Heart left ventricle (tissue), 16 donors: ENCODE results near the gene SRBD1. TPM values are rescaled to one million over a fixed set of nuclear protein-coding genes. Genes with fewer than 3 reads are reported as not detected.
"Not testable (repeated sequence)": the region's sequence is repeated elsewhere in the genome, so short reads cannot be mapped to it uniquely, and the experiment has no call there.

Source experiments
- ATAC-seq, 4 donors: fragments of 200-7000 bp; cut with Tn5 transposase; one replicate each; pipeline ENCODE4 v1.9.1; 2020 to 2022; ENCODE audit warnings: moderate library complexity in 4 of 4, mild to moderate bottlenecking in 3 of 4, moderate number of reproducible peaks in 1 of 4
- DNase-seq, 5 donors: peaks; one replicate each; pipeline ENCODE4 v3.0.0-alpha.2; 2020
- H3K27ac ChIP-seq, 12 donors: fragments of 200-600 bp; sonication (generic) in 4 of 12; one replicate each; pipeline versions ENCODE4 v1.5.0 to v1.8.0; 2016 to 2022; ENCODE audit warnings: mild to moderate bottlenecking in 2 of 12
- H3K27me3 ChIP-seq, 9 donors: fragments of 200-600 bp; sonication (generic) in 2 of 9; one replicate each; pipeline versions ENCODE4 v1.5.1 to v1.8.0; 2016 to 2022; ENCODE audit warnings: mild to moderate bottlenecking in 3 of 9
- H3K36me3 ChIP-seq, 9 donors: fragments of 200-600 bp; sonication (generic) in 2 of 9; one replicate each; pipeline versions ENCODE4 v1.5.0 to v1.8.0; 2018 to 2022; ENCODE audit warnings: mild to moderate bottlenecking in 2 of 9
- H3K4me1 ChIP-seq, 12 donors: fragments of 200-600 bp; sonication (generic) in 4 of 12; one replicate each; pipeline versions ENCODE4 v1.5.0 to v1.8.0; 2016 to 2022; ENCODE audit warnings: mild to moderate bottlenecking in 3 of 12
- H3K4me3 ChIP-seq, 12 donors: fragments of 200-600 bp; sonication (generic) in 4 of 12; one replicate each; pipeline versions ENCODE4 v1.5.0 to v1.8.0; 2017 to 2022; ENCODE audit warnings: mild to moderate bottlenecking in 9 of 12, moderate library complexity in 4 of 12
- H3K9me3 ChIP-seq, 12 donors: fragments of 200-600 bp; sonication (generic) in 4 of 12; one replicate each; pipeline versions ENCODE4 v1.5.0 to v1.8.0; 2016 to 2022; ENCODE audit warnings: mild to moderate bottlenecking in 1 of 12
- CTCF ChIP-seq, 12 donors: fragments of 200-600 bp; sonication (generic) in 4 of 12; IDR thresholded peaks; one replicate each; pipeline versions ENCODE4 v1.5.0 to v1.8.0; 2018 to 2022; ENCODE audit warnings: antibody characterized with exemption in 12 of 12, mild to moderate bottlenecking in 5 of 12
- POLR2A ChIP-seq, 2 donors: fragments of 450-650 bp; IDR thresholded peaks; one replicate each; pipeline ENCODE4 v1.6.1; 2017; ENCODE audit warnings: antibody characterized with exemption in 2 of 2, mild to moderate bottlenecking in 2 of 2, moderate library complexity in 2 of 2
- WGBS, 4 donors: extraction: QIAGEN DNeasy Blood & Tissue Kit in 2 of 4; methylation state at CpG; one replicate each; pipeline versions ENCODE4 v1.1.5 to v1.1.7; 2013 to 2018; 5-methylcytosine and 5-hydroxymethylcytosine counted together
- intact Hi-C, 10 donors: fragments of 100-400 bp; cut with DNase I; formaldehyde crosslinking; loops; one replicate each; pipeline versions ENCODE4 v1.11.1 to v1.14.2; 2022
- polyA plus RNA-seq, 2 donors: library from polyadenylated mRNA; stranded (reverse); fragments of 200-250 nt; gene quantifications; one replicate each; pipeline ENCODE4 v1.2.3, GENCODE V29; 2013
- total RNA-seq, 9 donors: library from RNA; depleted of rRNA in 2 of 9; stranded (reverse); fragments of >200 nt in 2 of 9; fragmentation: NEBNext Ultra II Directional in 3 of 9; extraction: Animal tissue kit (Norgen Biotek cat#: 25700) in 3 of 9; gene quantifications; one replicate each; pipeline versions ENCODE4 v1.1.0 to v1.2.4, GENCODE V29; 2016 to 2023
- donor health status: ischemic (EF 13 %, LVEDD 7.1; RV severe dilation, severe dysfunction).
- donor health status: healthy with polysubstance abuse.
- donor health status: DM: no; HTN: yes; CAD: no.
- donor health status: DM: no; HTN: no; CAD: no.
- donor health status: ischemic (EF 25% LVEDD 6.9; RV normal size, moderate dysfunction).
- donor health status: ischemic (EF 25% LVEDD 5.7; RV mildly dilated, moderate dysfunction).
- donor health status: healthy.
- donor health status: DM: yes; HTN: yes; CAD: no.
- donor health status: ischemic (EF 35%, LVEDD 5.7; RV mildly dilated, moderate dysfunction).
- donor health status: nonischemic (EF 11% LVEDD 7.7; RV severe dilation, severe dysfunction).
- donor health status: DM: yes; HTN: yes; CAD: no.
- donor health status: PGD.
- donor health status: ischemic (EF 29% LVEDD 5.4; RV normal size, mild dysfunction).
- donor health status: nonischemic (EF 23%, LVEDD 6.1; RV moderate dilation, normal function).

The SRBD1 gene
- total and polyA plus RNA-seq, 11 donors, result 3.0 to 16.9 (median 10.2) TPM

DNA sequence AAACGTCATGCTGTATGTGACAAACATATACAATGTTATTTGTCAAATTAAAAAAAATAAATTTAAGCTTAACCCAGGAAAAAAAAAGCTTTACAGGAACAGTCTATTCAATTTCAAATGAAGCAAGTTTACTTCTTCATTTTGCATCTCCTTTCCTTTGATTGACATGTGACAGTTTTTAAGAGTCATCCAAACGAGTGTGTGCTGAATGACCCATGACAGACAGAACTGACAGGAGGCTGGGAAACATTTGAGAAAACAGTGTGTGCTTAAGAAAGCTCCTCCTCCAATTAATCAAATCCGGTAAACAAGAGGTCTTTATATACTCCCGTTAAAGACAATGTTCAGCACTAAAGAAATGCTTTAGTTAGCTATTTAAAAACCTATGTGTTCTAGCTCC, 177.7 kb downstream of the SRBD1 start:
- no peaks in the 10 kb centered on the region for H3K27me3 ChIP-seq
- TF ChIP-seq CTCF (IDR thresholded peaks at IDR 0.05), result no peak
- no peak for TF ChIP-seq POLR2A (IDR thresholded peaks at IDR 0.05)
- H3K4me3 ChIP-seq, result no peak overlapping the region
- DNase-seq (no peak), ATAC-seq (no peak)
- H3K36me3 ChIP-seq, result no peaks in the 10 kb centered on the region
- H3K27ac ChIP-seq, result no peak overlapping the region
- H3K9me3 ChIP-seq, result peaks cover 0 to 14% (median 0%) of the 10 kb centered on the region in 12 donors
- 67 to 75% (median 70%) methylated on average over 4 of the region's 4 CpGs for WGBS, 4 donors
- intact Hi-C loops, result no loop called here
- no peaks in the 10 kb centered on the region for H3K4me1 ChIP-seq

- no peak for ATAC-seq
- TF ChIP-seq CTCF (IDR thresholded peaks at IDR 0.05) (no peak), POLR2A (IDR thresholded peaks at IDR 0.05) (no peak)
- Histone ChIP-seq H3K36me3 (no peaks in the 10 kb centered on the region), H3K27me3 (no peaks in the 10 kb centered on the region), H3K4me3 (no peak overlapping the region), H3K4me1 (no peaks in the 10 kb centered on the region), H3K27ac (no peak overlapping the region), H3K9me3 (peaks cover 0 to 14% (median 0%) of the 10 kb centered on the region in 12 donors)
- intact Hi-C loops, result no loop called here
- 90 to 95% (median 93%) methylated on average over 1 of the region's 1 CpG for WGBS, 4 donors
- DNase-seq, result no peak
Observed at GRCh38 chr2:45432406-45432805, 178.7 kb downstream of the SRBD1 start.

DNA sequence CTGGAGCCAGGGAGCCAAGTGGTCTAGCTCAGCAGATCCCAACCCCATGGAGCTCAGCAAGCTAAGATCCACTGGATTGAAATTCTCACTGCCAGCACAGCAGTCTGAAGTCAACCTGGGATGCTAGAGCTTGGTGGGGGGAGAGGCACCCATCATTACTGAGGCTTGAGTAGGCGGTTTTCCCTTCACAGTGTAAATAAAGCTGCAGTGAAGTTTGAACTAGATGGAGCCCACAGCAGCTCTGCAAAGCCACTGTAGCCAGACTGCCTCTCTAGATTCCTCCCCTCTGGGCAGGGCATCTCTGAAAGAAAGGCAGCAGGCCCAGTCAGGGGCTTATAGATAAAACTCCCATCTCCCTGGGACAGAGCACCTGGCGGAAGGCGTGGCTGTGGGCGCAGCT, 185.0 kb downstream of the SRBD1 start:
- H3K4me1 ChIP-seq, ATAC-seq: not testable (repeated sequence)
- 96 to 99% (median 97%) methylated on average over 4 of the region's 4 CpGs; no CpG with 5 or more reads in 1 of the 4 donors for WGBS, 4 donors

DNA sequence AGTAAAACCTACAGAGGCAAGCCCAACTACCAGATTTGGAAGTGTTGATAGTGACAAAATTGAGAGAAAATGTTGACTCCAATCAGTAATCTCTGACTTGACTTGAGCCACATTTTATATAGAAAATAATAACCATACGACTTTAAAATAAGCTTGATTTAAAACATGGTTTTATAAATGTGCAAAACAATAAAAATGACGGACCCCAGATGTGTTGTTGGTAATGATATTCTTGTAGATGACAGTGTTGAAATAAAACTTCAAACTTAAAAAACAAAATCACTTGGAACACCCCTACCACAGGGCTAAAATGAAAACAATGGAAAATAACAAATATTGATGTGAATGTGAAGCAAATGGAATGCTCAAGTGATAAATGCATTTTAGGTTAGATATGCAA, 188.1 kb downstream of the SRBD1 start:
- no peaks in the 10 kb centered on the region for H3K4me1 ChIP-seq
- ATAC-seq (no peak), DNase-seq (no peak)
- no peak overlapping the region for H3K4me3 ChIP-seq
- H3K36me3 ChIP-seq, result peaks cover 0 to 20% (median 10%) of the 10 kb centered on the region in 9 donors
- intact Hi-C loops, result no loop called here
- H3K27ac ChIP-seq, result no peak overlapping the region
- WGBS, 4 donors, result 85 to 92% (median 90%) methylated on average over 2 of the region's 2 CpGs
- no peak for TF ChIP-seq POLR2A (IDR thresholded peaks at IDR 0.05)
- no peak for TF ChIP-seq CTCF (IDR thresholded peaks at IDR 0.05)
- H3K9me3 ChIP-seq, result no peaks in the 10 kb centered on the region
- no peaks in the 10 kb centered on the region for H3K27me3 ChIP-seq

More for the DNA sequence above, 185.0 kb downstream of the SRBD1 start:
- intact Hi-C loops, H3K27me3 ChIP-seq, H3K27ac ChIP-seq, DNase-seq, H3K4me3 ChIP-seq, H3K36me3 ChIP-seq: not testable (repeated sequence)
- peaks cover 0 to 10% (median 0%) of the 10 kb centered on the region in 12 donors for H3K9me3 ChIP-seq

DNA sequence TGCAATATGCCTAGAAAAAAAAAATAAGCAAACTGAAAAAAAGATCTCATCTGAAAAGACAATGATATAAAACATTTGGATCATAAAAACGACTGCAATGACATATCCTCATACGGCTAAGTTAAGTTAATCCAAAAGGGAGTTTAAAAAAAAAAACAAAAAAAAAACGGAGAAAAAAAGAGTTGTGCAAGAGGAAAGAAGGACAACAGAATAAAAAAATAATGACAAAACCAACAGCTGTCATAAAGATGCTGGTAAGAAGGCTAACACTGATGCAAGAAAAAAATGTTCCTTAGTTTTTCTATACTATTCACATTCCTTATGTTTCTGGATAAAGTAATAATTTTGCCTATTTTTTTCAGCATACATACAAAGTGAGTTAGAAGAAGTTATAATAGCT, 192.5 kb downstream of the SRBD1 start:
- intact Hi-C loops, result no loop called here
- H3K27me3 ChIP-seq, result no peaks in the 10 kb centered on the region
- H3K4me1 ChIP-seq, result peaks cover 0 to 4% (median 0%) of the 10 kb centered on the region in 12 donors
- ATAC-seq (no peak), DNase-seq (no peak)
- 62 to 72% (median 68%) methylated on average over 3 of the region's 3 CpGs for WGBS, 4 donors
- peaks cover 0 to 34% (median 26%) of the 10 kb centered on the region in 9 donors for H3K36me3 ChIP-seq
- no peaks in the 10 kb centered on the region for H3K9me3 ChIP-seq
- no peak overlapping the region for H3K4me3 ChIP-seq
- H3K27ac ChIP-seq, result no peak overlapping the region
- TF ChIP-seq POLR2A (IDR thresholded peaks at IDR 0.05) (no peak), CTCF (IDR thresholded peaks at IDR 0.05) (no peak)
